DMS 273 treated with DMSO at 0.1 percent for 48 hours (cell line): ENCODE data around the gene C9orf72.

Source experiments
- DNase-seq: peaks from one replicate; lab custom pipeline; 2025; lab: John Stamatoyannopoulos, UW

C9orf72 gene

DNA sequence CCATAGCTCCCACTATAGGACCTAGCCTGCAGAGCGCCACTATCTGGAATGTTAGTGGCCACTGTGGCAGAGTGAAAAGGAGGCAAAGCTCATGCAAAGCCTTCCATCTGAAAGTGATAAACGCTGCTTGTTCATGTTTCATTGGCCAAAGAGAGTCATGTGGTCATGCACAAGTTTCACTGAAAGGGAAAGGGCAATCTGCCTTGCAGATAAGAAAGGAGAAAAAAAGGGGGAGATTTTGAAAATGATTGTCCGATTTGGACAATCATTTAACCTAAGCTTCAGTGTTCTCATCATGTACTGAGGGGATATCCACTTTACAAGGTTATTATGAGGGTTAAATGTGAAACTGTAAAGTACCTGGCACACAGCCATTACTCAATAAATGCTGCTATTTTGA lies 34.6 kb downstream of the C9orf72 start:
- no peak for DNase-seq

GRCh38 chr9:27537756-27538155 lies 35.5 kb downstream of the C9orf72 start:
- DNase-seq = no peak

DNA sequence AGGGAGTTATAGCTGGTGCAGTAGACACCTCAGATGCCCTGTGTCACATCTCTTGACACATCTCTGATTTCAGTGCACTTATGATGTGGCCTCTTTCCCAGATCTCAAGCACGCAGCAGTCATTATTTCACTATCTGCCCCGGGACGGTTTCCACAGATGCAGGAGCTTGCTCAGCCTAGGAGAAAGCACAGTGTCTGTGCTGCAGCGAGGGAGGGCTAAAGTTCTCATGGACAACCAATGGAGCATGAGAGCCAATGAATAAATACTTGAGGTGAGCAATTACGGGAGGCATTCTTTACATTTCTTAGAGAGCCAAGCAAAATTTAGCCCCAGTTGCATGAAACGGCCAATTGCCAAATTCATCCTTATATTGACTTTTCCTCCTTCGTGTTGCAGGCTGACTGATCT lies 36.2 kb downstream of the C9orf72 start:
- no peak for DNase-seq

GRCh38 chr9:27536168-27536567 lies 37.1 kb downstream of the C9orf72 start:
- no peak for DNase-seq

GRCh38 chr9:27535701-27536118 lies 37.6 kb downstream of the C9orf72 start:
- no peak for DNase-seq

DNA sequence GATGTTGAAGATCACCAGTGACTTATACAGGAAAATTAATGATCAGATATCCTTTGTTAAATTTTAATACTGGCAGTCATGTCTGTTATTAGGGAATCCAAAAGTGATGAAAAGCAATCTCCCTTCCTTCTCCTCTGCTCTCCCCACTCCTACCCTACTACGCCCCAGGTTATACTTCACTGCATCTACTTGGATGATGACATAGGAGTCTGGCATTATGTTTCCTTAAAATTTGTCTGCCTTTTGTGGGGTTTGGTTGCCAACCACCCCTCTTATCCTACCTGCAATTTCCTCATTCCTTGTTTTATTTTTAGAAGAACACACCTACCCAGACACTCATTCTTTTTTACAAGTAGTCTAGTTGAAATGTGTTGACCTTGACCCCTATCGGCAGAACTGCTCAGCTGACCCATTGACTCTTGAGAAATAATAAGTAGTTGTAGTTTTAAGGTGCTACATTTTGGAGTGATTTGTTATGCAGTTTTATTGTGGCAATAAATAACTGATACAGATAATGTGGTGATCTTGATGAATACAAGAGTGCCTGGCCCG lies 38.5 kb downstream of the C9orf72 start:
- no peak for DNase-seq

- DNase-seq = no peak
Measured at GRCh38 chr9:27534131-27534530, 39.1 kb downstream of the C9orf72 start.

DNA sequence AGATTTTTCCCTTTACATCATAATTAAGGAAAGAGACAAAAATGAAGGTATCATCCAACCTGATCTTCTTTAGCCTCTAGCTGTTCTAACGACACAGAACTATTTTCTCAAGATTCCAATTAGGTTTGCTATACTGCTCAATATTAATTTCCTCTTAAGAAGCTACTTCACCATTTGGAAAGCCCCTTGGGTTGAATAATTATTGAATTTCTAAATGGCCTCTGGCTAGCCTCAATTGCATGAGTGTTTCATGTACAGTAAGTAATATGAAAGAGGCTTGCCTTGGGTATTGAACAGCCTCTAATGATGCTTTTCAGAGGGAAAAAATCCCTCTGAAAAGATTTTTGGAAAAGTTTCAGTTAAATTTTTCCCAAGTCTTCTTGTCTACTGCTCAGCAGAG lies 40.0 kb downstream of the C9orf72 start:
- no peak for DNase-seq

DNA sequence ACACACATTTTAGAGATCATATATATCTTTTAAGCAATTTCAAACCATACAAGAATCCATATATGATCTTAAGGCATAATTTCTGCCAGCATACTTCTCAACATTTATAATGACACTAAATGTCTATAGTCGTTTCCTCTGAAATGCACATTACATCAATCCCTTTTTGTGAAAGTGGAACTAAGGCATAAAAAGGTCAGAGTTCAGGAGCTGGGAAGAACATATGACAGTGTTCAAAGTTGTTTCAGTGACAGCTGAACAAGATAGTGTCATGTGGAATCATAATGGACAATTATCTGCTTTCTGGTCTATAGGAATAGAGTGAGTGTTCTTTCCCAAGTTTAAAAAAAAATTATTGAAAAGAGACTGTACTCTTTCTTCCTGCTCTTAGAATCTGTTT lies 41.2 kb downstream of the C9orf72 start:
- DNase-seq = no peak

DNA sequence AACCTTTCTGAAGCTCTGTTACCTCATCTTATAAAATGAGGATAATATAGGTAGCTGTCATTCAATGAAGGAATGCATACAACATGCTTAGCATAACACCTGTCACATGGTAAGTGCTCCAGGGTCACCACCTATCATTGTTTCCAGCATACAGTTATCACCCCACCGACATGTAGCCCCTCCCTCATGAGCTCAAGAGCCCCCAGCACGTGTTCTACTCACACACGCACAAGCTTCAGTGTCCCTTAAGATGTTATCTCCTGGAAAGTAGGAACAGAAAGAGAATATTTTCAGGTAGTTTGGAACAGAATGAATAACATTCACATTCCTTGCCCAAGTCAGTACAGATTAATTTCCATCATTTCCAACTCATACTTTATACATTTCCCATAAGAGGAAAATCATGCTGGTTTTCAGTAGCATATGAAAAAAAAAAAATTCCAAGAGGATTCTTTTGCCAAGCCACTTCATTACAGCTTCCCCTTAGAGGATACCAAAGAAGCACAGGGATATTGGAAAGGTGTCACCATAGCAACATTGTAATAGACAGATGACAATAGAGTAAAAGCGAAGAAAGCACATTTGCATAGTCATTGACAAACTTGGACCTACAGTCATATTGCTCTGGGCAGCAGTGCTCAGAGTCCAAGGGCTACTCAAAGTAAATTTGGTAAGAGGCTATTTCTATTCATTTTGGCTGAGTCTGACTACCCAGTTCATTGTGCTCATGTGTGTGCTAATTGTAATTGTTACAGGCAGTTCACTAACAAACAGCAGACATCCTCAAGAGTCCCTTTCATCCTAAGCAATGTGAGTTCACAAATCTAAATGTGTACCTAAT lies 42.1 kb downstream of the C9orf72 start:
- DNase-seq = no peak

- DNase-seq = peak; percentile 54
Measured at GRCh38 chr9:27529316-27530278, 43.7 kb downstream of the C9orf72 start, which contains the start of gene MOB3B. Gene MOB3B, minus strand, starts transcription at chr9:27529814. Its CDS starts 74,264 bp downstream, at chr9:27455550.

DNA sequence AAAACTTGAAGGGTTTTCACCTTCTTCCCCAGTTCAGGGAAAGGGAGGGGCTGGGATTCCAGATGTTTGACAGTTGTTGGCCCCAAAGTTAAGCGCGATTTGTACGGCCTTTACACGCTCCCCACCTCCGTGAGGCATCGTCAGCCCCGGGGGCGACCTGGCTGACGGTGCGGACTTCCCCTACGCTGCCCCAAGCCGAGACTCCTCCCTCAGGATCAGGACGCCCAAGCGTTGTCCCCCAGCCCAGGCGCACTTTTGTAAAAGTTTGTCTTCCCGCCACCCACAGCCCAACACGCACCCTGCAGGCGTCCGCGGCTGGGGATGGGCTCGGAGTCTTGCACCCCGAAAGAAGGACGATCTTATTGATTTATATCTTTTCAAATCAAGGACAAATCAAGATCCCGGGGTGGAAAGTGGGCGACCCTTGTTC lies 44.4 kb downstream of the C9orf72 start:
- no peak for DNase-seq

DNA sequence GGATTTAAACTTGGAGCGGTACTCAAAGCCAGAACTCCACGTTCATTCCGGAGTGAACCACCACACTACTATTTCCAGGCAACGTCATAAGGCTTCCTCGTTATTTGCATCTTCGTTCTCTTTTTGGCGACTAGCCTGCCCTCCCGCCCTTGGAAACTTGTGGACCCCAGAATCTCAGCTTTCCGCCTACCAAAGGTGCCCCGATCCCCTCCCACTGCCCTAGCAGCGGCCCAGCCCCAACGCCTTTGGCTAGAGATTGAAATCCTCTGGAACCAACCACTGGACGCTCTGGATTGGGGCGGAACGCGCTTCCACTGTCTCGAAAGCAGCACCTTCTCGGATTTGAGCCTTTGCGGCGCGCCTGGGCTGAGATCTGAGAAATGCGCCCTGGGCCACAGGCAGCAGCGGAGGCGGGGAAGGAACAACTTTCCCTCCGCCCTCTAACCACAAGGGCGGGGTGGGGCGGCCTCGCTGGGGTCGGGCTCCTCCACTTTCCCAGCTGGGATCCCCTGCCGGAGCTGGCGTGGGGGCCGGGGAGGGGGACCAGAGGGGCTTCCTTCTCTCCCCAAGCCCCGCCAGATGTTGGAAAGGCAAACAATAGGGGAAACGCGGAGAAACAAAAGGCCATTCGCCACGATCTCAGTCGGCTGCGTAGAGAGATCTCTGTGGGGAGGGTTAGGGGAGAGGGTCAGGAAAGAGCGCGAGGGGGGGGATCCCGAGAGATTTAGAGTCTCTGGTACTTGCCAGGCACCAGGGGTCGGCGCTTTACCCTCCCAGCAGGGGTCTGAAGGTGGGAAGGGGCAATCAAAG lies 45.0 kb downstream of the C9orf72 start:
- peak; percentile 33 for DNase-seq

DNA sequence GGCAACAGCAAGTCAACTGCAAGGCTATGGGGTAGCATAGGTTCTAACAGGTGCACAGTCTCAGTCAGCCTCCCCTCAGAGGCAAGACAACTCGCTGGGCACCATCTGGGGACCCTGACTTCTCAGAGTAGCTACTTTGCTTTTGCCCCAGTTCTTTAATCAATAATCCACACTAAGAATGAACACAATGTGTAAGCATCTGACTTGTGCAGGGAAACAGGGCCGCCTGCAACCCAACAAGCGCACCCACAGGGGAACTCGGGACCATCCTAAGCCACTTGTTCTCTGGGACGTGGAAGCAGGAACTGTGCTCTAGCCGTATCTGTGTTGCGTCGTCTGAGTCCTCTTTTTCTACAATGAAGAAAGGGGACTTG lies 45.6 kb downstream of the C9orf72 start:
- DNase-seq = no peak

DNA sequence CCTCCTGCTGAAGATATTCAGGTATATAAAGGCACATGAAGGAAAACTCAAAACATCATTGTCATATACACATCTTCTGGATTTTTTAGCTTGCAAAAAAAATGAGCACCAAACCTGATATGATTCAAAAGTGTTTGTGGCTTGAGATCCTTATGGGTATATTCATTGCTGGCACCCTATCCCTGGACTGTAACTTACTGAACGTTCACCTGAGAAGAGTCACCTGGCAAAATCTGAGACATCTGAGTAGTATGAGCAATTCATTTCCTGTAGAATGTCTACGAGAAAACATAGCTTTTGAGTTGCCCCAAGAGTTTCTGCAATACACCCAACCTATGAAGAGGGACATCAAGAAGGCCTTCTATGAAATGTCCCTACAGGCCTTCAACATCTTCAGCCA lies 49.0 kb downstream of the C9orf72 start, which contains the start of gene IFNK:
Gene IFNK, plus strand, starts transcription at position 55 of the 400 bp plus-strand sequence. Its CDS starts 47 bp downstream, at position 102.
- no peak for DNase-seq

GRCh38 chr9:27523141-27523540 lies 50.1 kb downstream of the C9orf72 start:
- no peak for DNase-seq

GRCh38 chr9:27520986-27521385 lies 52.3 kb downstream of the C9orf72 start:
- no peak for DNase-seq

DNA sequence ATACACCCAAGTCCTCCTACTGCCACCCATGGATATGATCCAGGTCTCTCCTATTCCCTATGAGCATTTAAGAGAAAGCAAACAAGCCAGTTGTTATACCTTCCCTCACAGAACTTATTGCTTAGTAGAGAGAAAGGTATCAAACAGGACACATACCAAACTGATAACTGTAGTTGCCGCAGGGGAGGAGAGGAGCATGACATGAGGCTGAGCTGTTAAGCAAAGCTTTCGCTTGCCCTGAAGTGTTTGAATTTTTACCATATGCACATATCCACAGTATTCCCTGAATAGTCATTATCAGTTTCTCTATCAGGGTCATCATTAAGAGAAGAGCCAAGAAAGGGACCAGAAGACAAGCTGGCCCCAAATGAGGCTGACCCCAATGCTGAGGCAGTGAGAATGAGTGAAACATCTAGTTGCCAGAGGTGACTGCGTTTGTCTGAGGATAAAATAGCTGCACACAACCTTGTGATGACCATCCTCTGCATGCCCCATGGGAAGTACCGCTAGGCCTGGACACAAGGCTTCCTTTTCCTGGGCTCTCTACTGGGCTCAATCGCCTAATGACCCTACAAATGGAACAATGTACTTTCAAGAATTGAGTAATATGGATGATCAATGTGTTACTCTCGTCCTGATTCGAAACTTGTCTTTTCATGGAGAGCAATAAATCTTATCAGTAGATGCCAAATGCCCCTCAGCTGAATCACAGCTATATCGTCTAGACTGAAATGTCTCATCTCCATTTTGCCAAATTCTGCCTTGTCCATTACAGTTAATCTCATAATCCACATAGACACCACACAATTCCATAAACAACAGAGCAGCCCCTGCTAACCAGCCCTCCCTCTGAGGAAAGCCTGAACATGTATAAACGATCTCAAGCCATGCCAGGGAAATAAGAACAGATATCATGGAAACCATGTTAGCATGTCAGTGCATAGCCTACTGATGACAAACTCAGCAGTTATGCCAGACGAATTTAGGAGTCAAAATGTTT lies 53.5 kb downstream of the C9orf72 start:
- DNase-seq = no peak

- no peak for DNase-seq
Measured at GRCh38 chr9:27518809-27519208, 54.5 kb downstream of the C9orf72 start.

GRCh38 chr9:27518006-27518405 lies 55.3 kb downstream of the C9orf72 start:
- DNase-seq = no peak
